Type B pancreatic cell (in vitro differentiated cells): ENCODE measurements around the gene CREB3L4. TPM values are rescaled to one million over a fixed set of nuclear protein-coding genes. Genes with fewer than 3 reads are reported as not detected.

Experiments
- DNase-seq: peaks from one replicate; pipeline ENCODE4 v3.0.0; 2021; ENCODE audit warnings: mixed read lengths; ENCODE audit not compliant: unreplicated experiment; ENCODE audit errors: extremely low spot score
- H3K27ac Mint-ChIP-seq: 2 replicates; pipeline ENCODE4 v1.8.0; 2021; ENCODE audit warnings: mild to moderate bottlenecking, mixed read lengths
- H3K27me3 Mint-ChIP-seq: 2 replicates; pipeline ENCODE4 v1.8.0; 2021; ENCODE audit warnings: mixed read lengths
- H3K36me3 Mint-ChIP-seq: 2 replicates; pipeline ENCODE4 v1.8.0; 2021; ENCODE audit warnings: mixed read lengths
- H3K4me1 Mint-ChIP-seq: one replicate; pipeline ENCODE4 v1.8.0; 2021; ENCODE audit warnings: mixed read lengths; ENCODE audit not compliant: unreplicated experiment
- H3K4me3 Mint-ChIP-seq: 2 replicates; pipeline ENCODE4 v1.8.0; 2021; ENCODE audit warnings: mild to moderate bottlenecking, mixed read lengths
- H3K9me3 Mint-ChIP-seq: 2 replicates; pipeline ENCODE4 v1.8.0; 2021; ENCODE audit warnings: mixed read lengths
- CTCF ChIP-seq: fragments of 200-600 bp; sonication (generic); conservative IDR thresholded peaks from 2 replicates; pipeline ENCODE4 v1.5.0; 2021; ENCODE audit warnings: antibody characterized with exemption, mild to moderate bottlenecking
- total RNA-seq: library from RNA; stranded (reverse); gene quantifications from 2 replicates; pipeline ENCODE4 v1.2.1, GENCODE V29; 2021; ENCODE audit warnings: low replicate concordance

Gene CREB3L4
- total RNA-seq, 1 donor from 2014 or later = 31.8 TPM

- no peak overlapping the region for H3K27ac Mint-ChIP-seq
- H3K27me3 Mint-ChIP-seq = no peaks in the 10 kb centered on the region
- no peaks in the 10 kb centered on the region for H3K36me3 Mint-ChIP-seq
- no peak overlapping the region for H3K4me3 Mint-ChIP-seq
- no peak for DNase-seq
- no peaks in the 10 kb centered on the region for H3K9me3 Mint-ChIP-seq
- TF ChIP-seq CTCF = no peak
- peaks cover 4% of the 10 kb centered on the region for H3K4me1 Mint-ChIP-seq
Measured at GRCh38 chr1:153929426-153929825, 38.3 kb upstream of the CREB3L4 start.

GRCh38 chr1:153929981-153930948 lies 37.4 kb upstream of the CREB3L4 start:
- Mint-ChIP-seq H3K4me1 (peaks cover 4% of the 10 kb centered on the region), H3K27me3 (no peaks in the 10 kb centered on the region), H3K4me3 (no peak overlapping the region), H3K27ac (no peak overlapping the region), H3K9me3 (no peaks in the 10 kb centered on the region), H3K36me3 (no peaks in the 10 kb centered on the region)
- TF ChIP-seq CTCF = peak; percentile 19
- DNase-seq = no peak

GRCh38 chr1:153932156-153933131 lies 35.3 kb upstream of the CREB3L4 start:
- no peak for TF ChIP-seq CTCF
- no peak for DNase-seq
- peaks cover 4% of the 10 kb centered on the region for H3K4me1 Mint-ChIP-seq
- H3K36me3 Mint-ChIP-seq = no peaks in the 10 kb centered on the region
- H3K4me3 Mint-ChIP-seq = no peak overlapping the region
- no peaks in the 10 kb centered on the region for H3K9me3 Mint-ChIP-seq
- no peaks in the 10 kb centered on the region for H3K27me3 Mint-ChIP-seq
- H3K27ac Mint-ChIP-seq = no peak overlapping the region

- no peaks in the 10 kb centered on the region for H3K27me3 Mint-ChIP-seq
- H3K4me1 Mint-ChIP-seq = no peaks in the 10 kb centered on the region
- H3K9me3 Mint-ChIP-seq = no peaks in the 10 kb centered on the region
- TF ChIP-seq CTCF = no peak
- H3K36me3 Mint-ChIP-seq = no peaks in the 10 kb centered on the region
- DNase-seq = no peak
- H3K27ac Mint-ChIP-seq = no peak overlapping the region
- H3K4me3 Mint-ChIP-seq = no peak overlapping the region
Measured at GRCh38 chr1:153933430-153933829, 34.3 kb upstream of the CREB3L4 start.

GRCh38 chr1:153933955-153934354 lies 33.7 kb upstream of the CREB3L4 start:
- no peaks in the 10 kb centered on the region for H3K4me1 Mint-ChIP-seq
- no peaks in the 10 kb centered on the region for H3K27me3 Mint-ChIP-seq
- no peaks in the 10 kb centered on the region for H3K36me3 Mint-ChIP-seq

More at GRCh38 chr1:153933955-153934354, 33.7 kb upstream of the CREB3L4 start:
- no peaks in the 10 kb centered on the region for H3K9me3 Mint-ChIP-seq
- no peak overlapping the region for H3K4me3 Mint-ChIP-seq
- no peak for TF ChIP-seq CTCF
- no peak for DNase-seq
- no peak overlapping the region for H3K27ac Mint-ChIP-seq
